RWPE1 (cell line): ENCODE measurements around the gene FCHSD2.

ENCODE experiments used
- CTCF ChIA-PET: fragments of 350-600 bp; sonication (Branson Sonifier 250); formaldehyde crosslinking; extraction: SDS; loops from one replicate; lab custom pipeline; 2021; lab: Yijun Ruan, JAX
- POLR2A ChIA-PET: fragments of 400-600 bp; formaldehyde crosslinking; extraction: SDS; loops from one replicate; lab custom pipeline; 2020; ENCODE audit warnings: antibody characterized with exemption; ENCODE audit not compliant: low non-redundant PET; lab: Yijun Ruan, JAX
- DNase-seq: peaks from one replicate; pipeline ENCODE4 v3.0.0; 2012; ENCODE audit warnings: low spot score
- H3K27ac ChIP-seq: fragments of 450-650 bp; 2 replicates; pipeline ENCODE4 v1.5.1; 2017
- TF ChIP-seq, protein P1 (sequence below): fragments of 450-650 bp; conservative IDR thresholded peaks from 2 replicates; pipeline ENCODE4 v1.5.1; 2017; ENCODE audit warnings: low read depth, mild to moderate bottlenecking

FCHSD2 gene

DNA sequence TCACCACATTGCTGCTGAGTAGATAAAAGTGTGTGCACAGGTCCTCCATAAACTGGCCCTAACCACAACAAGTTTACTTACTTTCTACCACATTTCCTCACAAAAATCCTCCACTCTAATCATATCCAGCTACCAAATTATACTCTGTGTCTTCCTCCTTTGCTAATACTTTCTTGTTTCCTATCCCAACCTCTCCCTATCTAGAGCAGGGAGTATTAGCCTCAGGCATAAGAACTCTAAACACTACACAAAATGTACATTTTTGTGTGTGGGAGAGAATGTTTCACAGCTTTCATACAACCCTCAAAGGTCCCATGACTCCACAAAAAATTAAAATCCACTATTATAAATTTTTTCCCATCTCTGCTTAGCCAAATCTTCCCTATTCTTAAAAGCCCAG, 255.5 kb downstream of the FCHSD2 start:
- no peak overlapping the region for H3K27ac ChIP-seq

DNA sequence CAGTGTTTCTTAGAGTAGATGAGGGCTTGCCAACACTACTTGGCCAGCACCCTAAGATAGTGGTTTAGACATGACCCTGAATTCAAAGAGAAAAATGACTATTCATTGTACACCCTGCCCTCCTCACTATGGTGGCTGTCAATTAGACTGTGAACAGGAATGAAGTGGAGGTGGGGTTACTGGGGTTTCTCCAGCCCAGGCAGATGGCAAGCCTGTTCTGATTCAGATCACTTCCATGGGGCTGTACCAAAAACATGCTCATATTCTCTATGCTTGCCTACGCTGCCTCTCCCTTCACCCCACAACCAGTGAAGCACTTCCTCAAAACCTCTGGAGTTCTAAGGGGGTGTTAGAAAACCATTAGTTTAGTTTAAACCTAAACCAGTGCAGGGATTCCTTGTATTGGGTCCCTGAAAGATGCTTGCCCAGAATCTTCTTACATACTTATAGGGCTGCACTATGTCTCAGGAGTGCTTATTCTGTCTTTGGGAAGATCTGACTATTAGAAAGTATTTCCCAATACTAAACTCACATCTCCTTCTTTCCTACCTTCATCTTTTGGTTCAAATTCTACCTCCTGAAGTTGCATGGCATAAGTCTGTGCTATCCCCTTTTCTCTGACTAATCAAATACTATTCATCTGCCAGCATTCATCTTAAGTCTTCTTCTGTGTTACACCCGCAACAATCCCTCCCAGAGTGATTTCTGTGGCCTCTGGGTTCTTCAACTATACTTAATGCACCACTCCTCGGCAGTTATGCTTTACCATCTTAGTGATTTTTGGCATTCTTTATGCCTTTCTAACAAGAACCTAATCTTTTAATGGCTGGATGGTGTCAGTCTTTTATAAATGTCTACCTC, 256.1 kb downstream of the FCHSD2 start:
- DNase-seq, result no peak
- H3K27ac ChIP-seq, result no peak overlapping the region
- CTCF ChIA-PET, result no interaction called here
- POLR2A ChIA-PET, result no interaction called here
- TF ChIP-seq, protein P1, sequence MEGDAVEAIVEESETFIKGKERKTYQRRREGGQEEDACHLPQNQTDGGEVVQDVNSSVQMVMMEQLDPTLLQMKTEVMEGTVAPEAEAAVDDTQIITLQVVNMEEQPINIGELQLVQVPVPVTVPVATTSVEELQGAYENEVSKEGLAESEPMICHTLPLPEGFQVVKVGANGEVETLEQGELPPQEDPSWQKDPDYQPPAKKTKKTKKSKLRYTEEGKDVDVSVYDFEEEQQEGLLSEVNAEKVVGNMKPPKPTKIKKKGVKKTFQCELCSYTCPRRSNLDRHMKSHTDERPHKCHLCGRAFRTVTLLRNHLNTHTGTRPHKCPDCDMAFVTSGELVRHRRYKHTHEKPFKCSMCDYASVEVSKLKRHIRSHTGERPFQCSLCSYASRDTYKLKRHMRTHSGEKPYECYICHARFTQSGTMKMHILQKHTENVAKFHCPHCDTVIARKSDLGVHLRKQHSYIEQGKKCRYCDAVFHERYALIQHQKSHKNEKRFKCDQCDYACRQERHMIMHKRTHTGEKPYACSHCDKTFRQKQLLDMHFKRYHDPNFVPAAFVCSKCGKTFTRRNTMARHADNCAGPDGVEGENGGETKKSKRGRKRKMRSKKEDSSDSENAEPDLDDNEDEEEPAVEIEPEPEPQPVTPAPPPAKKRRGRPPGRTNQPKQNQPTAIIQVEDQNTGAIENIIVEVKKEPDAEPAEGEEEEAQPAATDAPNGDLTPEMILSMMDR, result no peak

More for the DNA sequence above, 255.5 kb downstream of the FCHSD2 start:
- POLR2A ChIA-PET, result no interaction called here
- no peak for DNase-seq
- TF ChIP-seq, protein P1, result no peak
- CTCF ChIA-PET, result no interaction called here

DNA sequence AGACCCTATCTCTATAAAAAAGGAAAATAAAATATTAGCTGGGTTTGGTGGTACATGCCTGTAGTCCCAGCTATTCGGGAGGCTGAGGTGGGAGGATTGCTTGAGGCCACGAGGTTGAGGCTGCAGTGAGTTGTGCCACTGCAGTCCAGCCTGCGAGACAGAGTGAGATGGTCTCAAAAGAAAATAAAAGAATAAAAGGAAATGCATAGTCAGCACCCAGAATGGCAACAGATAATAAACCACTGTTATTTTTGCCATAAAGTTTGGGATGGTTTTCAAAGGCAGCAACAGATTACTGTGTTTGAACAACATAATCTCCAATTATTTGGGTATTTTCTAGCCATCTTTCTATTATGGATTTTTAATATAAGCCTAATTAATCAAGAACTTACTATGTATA, 266.0 kb downstream of the FCHSD2 start:
- ChIA-PET POLR2A (no interaction called here), CTCF (no interaction called here)
- TF ChIP-seq, protein P1, result no peak
- no peak overlapping the region for H3K27ac ChIP-seq
- DNase-seq, result no peak

DNA sequence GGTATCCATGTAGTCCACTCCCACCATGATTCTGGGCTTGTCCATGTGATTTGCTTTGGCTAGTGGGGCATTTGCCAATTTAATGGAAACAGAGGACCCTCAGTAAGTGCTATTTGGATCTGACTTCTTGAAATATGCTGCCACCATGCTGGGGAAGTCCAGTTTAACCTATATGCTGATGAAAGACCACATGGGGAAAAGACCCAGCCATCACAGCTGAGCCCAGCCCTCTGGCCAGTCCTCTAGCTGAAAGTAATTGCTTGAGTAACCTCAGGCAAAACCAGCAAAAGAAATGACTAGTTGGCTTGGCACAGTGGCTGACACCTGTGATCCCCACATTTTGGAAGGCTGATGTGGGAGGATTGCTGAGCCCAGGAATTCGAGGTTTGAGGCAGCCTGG, 266.4 kb downstream of the FCHSD2 start:
- no peak overlapping the region for H3K27ac ChIP-seq
- POLR2A ChIA-PET, result no interaction called here
- TF ChIP-seq, protein P1, result no peak
- DNase-seq, result no peak
- CTCF ChIA-PET, result interaction anchor here (0.5 to 1.0 kb wide), 2 partner anchors 151 to 844 kb away, joined by 3 to 6 read pairs; no protein-coding TSS in a partner anchor

DNA sequence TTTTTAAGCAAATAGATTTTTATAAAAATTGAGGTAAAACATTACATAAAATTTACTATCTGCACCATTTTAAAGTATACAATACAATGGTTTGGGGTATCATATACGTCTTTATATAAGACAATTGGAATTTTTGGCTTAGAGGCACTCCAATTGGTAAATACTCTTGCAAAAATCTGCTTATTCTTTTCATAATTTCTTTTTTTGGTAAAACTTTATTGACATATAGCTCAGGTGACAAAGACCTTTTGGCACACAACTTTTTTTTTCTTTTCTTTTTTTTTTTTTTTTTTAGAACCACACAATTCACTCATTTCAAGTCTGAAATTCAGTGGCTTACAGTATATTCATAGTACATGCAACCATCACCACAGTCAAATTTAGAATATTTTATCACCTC, 270.1 kb downstream of the FCHSD2 start:
- DNase-seq, result no peak
- CTCF ChIA-PET, result interaction anchor here (0.6 to 0.7 kb wide), 2 partner anchors 54 to 152 kb away, joined by 3 to 4 read pairs; no protein-coding TSS in a partner anchor
- POLR2A ChIA-PET, result no interaction called here
- no peak overlapping the region for H3K27ac ChIP-seq
- TF ChIP-seq, protein P1, result no peak

DNA sequence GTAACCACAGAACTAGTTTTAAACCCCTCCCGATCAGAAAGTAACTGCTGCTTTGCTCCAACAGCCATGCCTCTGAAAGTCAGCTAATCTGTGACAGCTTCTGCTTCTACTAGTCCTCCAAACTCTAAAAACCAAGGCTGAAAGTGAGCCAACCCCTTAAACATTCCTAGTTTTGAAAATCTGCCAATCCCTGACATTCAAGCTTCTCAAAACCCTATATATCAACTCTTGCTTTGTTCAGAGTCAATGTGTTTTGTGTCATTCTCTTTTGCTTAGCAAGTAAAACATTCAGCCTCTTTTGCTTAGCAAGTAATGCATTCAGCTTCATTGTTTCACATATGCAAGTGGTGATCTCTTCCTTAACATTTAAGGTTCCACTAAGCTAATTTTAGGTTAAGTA, 271.0 kb downstream of the FCHSD2 start:
- no peak for DNase-seq
- TF ChIP-seq, protein P1, result no peak
- CTCF ChIA-PET, result interaction anchor here (1.1 kb wide), 1 partner anchor 162 kb away, joined by 3 read pairs; no protein-coding TSS in a partner anchor
- POLR2A ChIA-PET, result no interaction called here
- no peak overlapping the region for H3K27ac ChIP-seq
